ENCODE measurements around the gene MCCC1.
"Not testable (repeated sequence)": the region's sequence is repeated elsewhere in the genome, so short reads cannot be mapped to it uniquely, and the experiment has no call there.

Gene MCCC1
- 40.1 to 48.2 reads per million in 2 donors for total RNA-seq

- DNase-seq: peak; percentile 99
Observed at GRCh38 chr3:183099026-183099837, at the start of gene MCCC1. Gene MCCC1, minus strand, starts transcription at chr3:183099496. Its CDS starts 56 bp downstream, at chr3:183099440.

GRCh38 chr3:183148056-183148455 is 48.8 kb upstream of the MCCC1 start:
- no peak for DNase-seq

- no peak for DNase-seq
Observed at GRCh38 chr3:183144363-183144762, 45.1 kb upstream of the MCCC1 start.

- no peak for DNase-seq
Observed at GRCh38 chr3:183142199-183142598, 42.9 kb upstream of the MCCC1 start.

- no peak for DNase-seq
Observed at GRCh38 chr3:183134844-183135243, 35.5 kb upstream of the MCCC1 start.

- DNase-seq: no peak
Observed at GRCh38 chr3:183132409-183132808, 33.1 kb upstream of the MCCC1 start.

GRCh38 chr3:183131735-183132134 is 32.4 kb upstream of the MCCC1 start:
- DNase-seq: no peak

- DNase-seq: no peak
Observed at GRCh38 chr3:183131186-183131725, 32.0 kb upstream of the MCCC1 start.

- no peak for DNase-seq
Observed at GRCh38 chr3:183129243-183129642, 29.9 kb upstream of the MCCC1 start.

GRCh38 chr3:183128709-183129108 is 29.4 kb upstream of the MCCC1 start:
- DNase-seq: no peak

GRCh38 chr3:183123891-183124290 is 24.6 kb upstream of the MCCC1 start:
- DNase-seq: no peak

GRCh38 chr3:183122257-183122932 is 23.1 kb upstream of the MCCC1 start:
- DNase-seq: no peak

GRCh38 chr3:183120538-183121215 is 21.4 kb upstream of the MCCC1 start:
- DNase-seq: no peak

- no peak for DNase-seq
Observed at GRCh38 chr3:183117056-183117455, 17.8 kb upstream of the MCCC1 start.

- DNase-seq: peak; percentile 12
Observed at GRCh38 chr3:183116025-183116614, 16.8 kb upstream of the MCCC1 start.

- DNase-seq: no peak
Observed at GRCh38 chr3:183114384-183115178, 15.3 kb upstream of the MCCC1 start.

- not testable (repeated sequence) for DNase-seq
Observed at GRCh38 chr3:183109847-183110246, 10.6 kb upstream of the MCCC1 start.

- DNase-seq: no peak
Observed at GRCh38 chr3:183108470-183108869, 9.2 kb upstream of the MCCC1 start.

- DNase-seq: no peak
Observed at GRCh38 chr3:183108001-183108449, 8.7 kb upstream of the MCCC1 start.

GRCh38 chr3:183107372-183107771 is 8.1 kb upstream of the MCCC1 start:
- not testable (repeated sequence) for DNase-seq

GRCh38 chr3:183106635-183107034 is 7.3 kb upstream of the MCCC1 start:
- DNase-seq: no peak

- not testable (repeated sequence) for DNase-seq
Observed at GRCh38 chr3:183103950-183104349, 4.7 kb upstream of the MCCC1 start.

All from activated gamma-delta T cell (primary cell).